Hepatocyte (in vitro differentiated cells): Measurements from ENCODE around the gene PRPF8. TPM values are rescaled to one million over a fixed set of nuclear protein-coding genes. Genes with fewer than 3 reads are reported as not detected.
A peak's percentile ranks its signal among the peaks of the same experiment; 100 is the strongest.

Source experiments
- DNase-seq: peaks from one replicate; pipeline ENCODE4 v3.0.0-alpha.2; 2016; ENCODE audit warnings: low spot score
- H2AFZ ChIP-seq: fragments of 200-600 bp; sonication (generic); 2 replicates; pipeline ENCODE4 v1.6.0; 2016; ENCODE audit warnings: antibody characterized with exemption, mild to moderate bottlenecking
- H3K27ac ChIP-seq: fragments of 200-600 bp; sonication (generic); 2 replicates; pipeline ENCODE4 v1.5.1; 2016; ENCODE audit warnings: mild to moderate bottlenecking
- H3K27me3 ChIP-seq: fragments of 200-600 bp; sonication (generic); 2 replicates; pipeline ENCODE4 v1.6.1; 2016
- H3K36me3 ChIP-seq: fragments of 200-600 bp; sonication (generic); replicated peaks from 2 replicates; pipeline ENCODE4 v1.5.1; 2016; ENCODE audit warnings: low read depth; ENCODE audit not compliant: insufficient read depth
- H3K4me1 ChIP-seq: fragments of 200-600 bp; sonication (generic); 2 replicates; pipeline ENCODE4 v1.5.1; 2016; ENCODE audit warnings: mild to moderate bottlenecking, moderate library complexity; ENCODE audit not compliant: insufficient read depth
- H3K4me2 ChIP-seq: fragments of 200-600 bp; sonication (generic); 2 replicates; pipeline ENCODE4 v1.6.0; 2016
- H3K4me3 ChIP-seq: fragments of 200-600 bp; sonication (generic); 2 replicates; pipeline ENCODE4 v1.5.1; 2016; ENCODE audit warnings: mild to moderate bottlenecking
- H3K79me2 ChIP-seq: fragments of 200-600 bp; sonication (generic); 2 replicates; pipeline ENCODE4 v1.6.0; 2017; ENCODE audit warnings: mild to moderate bottlenecking
- H3K9me2 ChIP-seq: fragments of 200-600 bp; sonication (generic); replicated peaks from 2 replicates; pipeline ENCODE4 v1.6.0; 2017; ENCODE audit warnings: mild to moderate bottlenecking; ENCODE audit not compliant: insufficient read depth
- H3K9me3 ChIP-seq: fragments of 200-600 bp; sonication (generic); 2 replicates; pipeline ENCODE4 v1.5.1; 2016; ENCODE audit warnings: low read depth, mild to moderate bottlenecking
- H4K20me1 ChIP-seq: fragments of 200-600 bp; sonication (generic); 2 replicates; pipeline ENCODE4 v1.6.0; 2016; ENCODE audit warnings: mild to moderate bottlenecking; ENCODE audit not compliant: insufficient read depth, poor library complexity, severe bottlenecking
- CTCF ChIP-seq: fragments of 200-600 bp; sonication (generic); IDR thresholded peaks from 2 replicates; pipeline ENCODE4 v1.5.1; 2016; ENCODE audit warnings: antibody characterized with exemption, mild to moderate bottlenecking; ENCODE audit not compliant: poor library complexity
- EZH2 ChIP-seq: fragments of 200-600 bp; sonication (generic); IDR thresholded peaks from 2 replicates; pipeline ENCODE4 v1.6.1; 2016; ENCODE audit warnings: antibody characterized with exemption, mild to moderate bottlenecking, borderline replicate concordance
- EZH2phosphoT487 ChIP-seq: fragments of 200-600 bp; sonication (generic); IDR thresholded peaks from one replicate; pipeline ENCODE4 v1.6.1; 2018; ENCODE audit warnings: antibody characterized with exemption, mild to moderate bottlenecking, low read depth, moderate library complexity; ENCODE audit not compliant: unreplicated experiment, severe bottlenecking
- WGBS: methylation state at CpG from one replicate; pipeline ENCODE4 v1.1.6; 2016; ENCODE audit warnings: low lambda C conversion rate; ENCODE audit errors: missing lambda C conversion rate; 5-methylcytosine and 5-hydroxymethylcytosine counted together
- polyA plus RNA-seq: library from polyadenylated mRNA; unstranded; fragments of >200 nt; fragmentation: Nextera tagmentation; extraction: Ambion mirVana; gene quantifications from 2 replicates; pipeline ENCODE4 v1.2.1, GENCODE V29; 2016
- total RNA-seq: library from RNA; depleted of rRNA; stranded (reverse); fragments of >200 nt; gene quantifications from 2 replicates; pipeline ENCODE4 v1.2.3, GENCODE V29; 2014

PRPF8 gene
- total and polyA plus RNA-seq, 2 experiments from 2014 or later: 107 to 119 TPM

- Histone ChIP-seq H2AFZ (no peak overlapping the region), H3K36me3 (no peaks in the 10 kb centered on the region), H3K9me2 (no peaks in the 10 kb centered on the region), H3K79me2 (no peaks in the 10 kb centered on the region), H3K4me1 (no peaks in the 10 kb centered on the region), H4K20me1 (no peaks in the 10 kb centered on the region), H3K4me3 (no peak overlapping the region), H3K4me2 (no peak overlapping the region), H3K27ac (no peak overlapping the region), H3K27me3 (no peaks in the 10 kb centered on the region), H3K9me3 (no peaks in the 10 kb centered on the region)
- 84% methylated on average over 13 of the region's 13 CpGs for WGBS
- no peak for DNase-seq
- TF ChIP-seq EZH2 (no peak), EZH2phosphoT487 (no peak), CTCF (no peak)
Measured at GRCh38 chr17:1616101-1616500, 68.6 kb downstream of the PRPF8 start.

GRCh38 chr17:1612400-1612799 is 72.3 kb downstream of the PRPF8 start:
- no peaks in the 10 kb centered on the region for H3K36me3 ChIP-seq
- H3K9me2 ChIP-seq: no peaks in the 10 kb centered on the region
- H4K20me1 ChIP-seq: no peaks in the 10 kb centered on the region
- H2AFZ ChIP-seq: no peak overlapping the region
- H3K4me1 ChIP-seq: peaks cover 5% of the 10 kb centered on the region
- no peak overlapping the region for H3K4me2 ChIP-seq
- WGBS: 88% methylated on average over 14 of the region's 16 CpGs
- H3K27ac ChIP-seq: no peak overlapping the region
- TF ChIP-seq CTCF (no peak), EZH2phosphoT487 (no peak), EZH2 (no peak)
- peak; percentile 2 for DNase-seq
- no peaks in the 10 kb centered on the region for H3K9me3 ChIP-seq
- H3K27me3 ChIP-seq: no peaks in the 10 kb centered on the region
- H3K4me3 ChIP-seq: no peak overlapping the region
- no peaks in the 10 kb centered on the region for H3K79me2 ChIP-seq

DNA sequence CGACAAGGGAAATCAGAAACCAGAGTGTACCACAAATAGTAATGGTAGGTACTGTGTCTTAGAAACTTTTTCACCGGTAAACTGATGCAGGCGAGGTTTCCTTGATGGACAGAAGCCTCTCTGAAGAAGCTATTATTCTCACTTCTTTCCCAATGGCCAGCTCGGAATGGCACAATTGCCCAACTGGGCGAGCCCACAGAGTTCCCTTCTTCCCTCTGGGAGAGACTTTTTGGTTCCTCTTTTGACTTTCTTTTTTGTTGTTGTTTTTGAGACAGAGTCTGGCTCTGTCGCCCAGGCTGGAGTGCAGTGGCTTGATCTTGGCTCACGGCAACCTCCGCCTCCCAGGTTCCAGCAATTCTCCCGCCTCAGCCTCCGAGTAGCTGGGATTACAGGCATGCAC is 73.0 kb downstream of the PRPF8 start:
- no peak overlapping the region for H2AFZ ChIP-seq
- WGBS: 92% methylated on average over 10 of the region's 10 CpGs
- no peaks in the 10 kb centered on the region for H3K9me2 ChIP-seq
- no peak overlapping the region for H3K27ac ChIP-seq
- H3K4me3 ChIP-seq: no peak overlapping the region
- peaks cover 6% of the 10 kb centered on the region for H3K4me1 ChIP-seq
- H3K79me2 ChIP-seq: no peaks in the 10 kb centered on the region
- DNase-seq: no peak
- H3K9me3 ChIP-seq: no peaks in the 10 kb centered on the region
- TF ChIP-seq EZH2phosphoT487: no peak
- no peak for TF ChIP-seq EZH2
- TF ChIP-seq CTCF: no peak
- no peaks in the 10 kb centered on the region for H3K27me3 ChIP-seq
- no peak overlapping the region for H3K4me2 ChIP-seq
- H4K20me1 ChIP-seq: no peaks in the 10 kb centered on the region
- H3K36me3 ChIP-seq: no peaks in the 10 kb centered on the region

DNA sequence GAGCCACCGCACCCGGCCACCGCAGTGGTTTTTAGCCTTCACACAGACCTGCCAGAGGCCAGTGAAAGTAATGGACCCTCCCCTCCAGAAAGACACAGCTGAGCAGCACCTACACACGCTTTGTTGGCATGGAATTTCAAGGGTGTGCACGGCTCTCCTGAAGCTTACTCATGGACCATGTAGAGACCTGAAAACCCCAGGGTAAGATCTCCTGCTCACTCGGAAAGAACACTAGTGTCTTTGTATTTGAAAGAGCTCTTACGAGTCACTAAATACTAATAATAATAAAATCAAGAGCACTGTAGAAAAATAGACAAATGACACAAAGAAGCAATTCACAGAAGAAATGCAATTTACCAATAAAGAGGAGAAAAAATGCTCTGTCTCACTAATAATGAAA is 76.0 kb downstream of the PRPF8 start:
- H3K36me3 ChIP-seq: no peaks in the 10 kb centered on the region
- DNase-seq: peak; percentile 2
- H3K79me2 ChIP-seq: no peaks in the 10 kb centered on the region
- H3K4me3 ChIP-seq: no peak overlapping the region
- H4K20me1 ChIP-seq: no peaks in the 10 kb centered on the region
- H3K27me3 ChIP-seq: no peaks in the 10 kb centered on the region
- H2AFZ ChIP-seq: no peak overlapping the region
- WGBS: 98% methylated on average over 7 of the region's 7 CpGs
- H3K9me3 ChIP-seq: no peaks in the 10 kb centered on the region
- no peaks in the 10 kb centered on the region for H3K9me2 ChIP-seq
- no peak overlapping the region for H3K27ac ChIP-seq
- H3K4me1 ChIP-seq: peaks cover 6% of the 10 kb centered on the region
- no peak for TF ChIP-seq EZH2
- no peak for TF ChIP-seq EZH2phosphoT487
- no peak for TF ChIP-seq CTCF
- no peak overlapping the region for H3K4me2 ChIP-seq
